ENCODE data around the gene EYA3.

DNA sequence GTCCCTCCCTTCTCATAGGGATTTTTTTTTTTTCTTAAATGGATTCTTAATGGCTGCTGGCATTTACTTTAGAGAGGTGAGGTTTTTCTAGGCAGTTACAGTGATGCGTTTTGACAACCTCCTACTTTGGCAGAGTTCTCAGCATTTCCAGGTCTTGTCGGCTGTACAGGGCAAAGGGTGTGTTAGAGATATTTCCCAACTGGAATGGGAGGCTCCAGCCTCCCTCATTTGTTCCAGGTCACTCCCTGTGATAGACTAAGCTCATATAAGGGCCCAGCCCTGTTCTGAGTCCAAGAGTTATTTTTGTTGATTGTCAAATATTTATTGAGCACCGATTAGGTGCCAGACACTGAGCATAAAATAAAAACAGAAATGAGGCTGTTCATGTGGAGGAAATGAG, 136.3 kb downstream of the EYA3 start:
- TF ChIP-seq, protein P1, sequence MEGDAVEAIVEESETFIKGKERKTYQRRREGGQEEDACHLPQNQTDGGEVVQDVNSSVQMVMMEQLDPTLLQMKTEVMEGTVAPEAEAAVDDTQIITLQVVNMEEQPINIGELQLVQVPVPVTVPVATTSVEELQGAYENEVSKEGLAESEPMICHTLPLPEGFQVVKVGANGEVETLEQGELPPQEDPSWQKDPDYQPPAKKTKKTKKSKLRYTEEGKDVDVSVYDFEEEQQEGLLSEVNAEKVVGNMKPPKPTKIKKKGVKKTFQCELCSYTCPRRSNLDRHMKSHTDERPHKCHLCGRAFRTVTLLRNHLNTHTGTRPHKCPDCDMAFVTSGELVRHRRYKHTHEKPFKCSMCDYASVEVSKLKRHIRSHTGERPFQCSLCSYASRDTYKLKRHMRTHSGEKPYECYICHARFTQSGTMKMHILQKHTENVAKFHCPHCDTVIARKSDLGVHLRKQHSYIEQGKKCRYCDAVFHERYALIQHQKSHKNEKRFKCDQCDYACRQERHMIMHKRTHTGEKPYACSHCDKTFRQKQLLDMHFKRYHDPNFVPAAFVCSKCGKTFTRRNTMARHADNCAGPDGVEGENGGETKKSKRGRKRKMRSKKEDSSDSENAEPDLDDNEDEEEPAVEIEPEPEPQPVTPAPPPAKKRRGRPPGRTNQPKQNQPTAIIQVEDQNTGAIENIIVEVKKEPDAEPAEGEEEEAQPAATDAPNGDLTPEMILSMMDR (IDR thresholded peaks at IDR 0.05 in 8 of 11, conservative IDR thresholded peaks at IDR 0.05 in 3 of 11), result no peak
- no peak for TF ChIP-seq POLR2A (IDR thresholded peaks at IDR 0.05)
- TF ChIP-seq POLR2AphosphoS5 (IDR thresholded peaks at IDR 0.05), result no peak
